Subcutaneous adipose tissue (tissue), 4 donors: ENCODE results near the gene MOB3A. TPM values are rescaled to one million over a fixed set of nuclear protein-coding genes. Genes with fewer than 3 reads are reported as not detected.

Experiments
- total RNA-seq, 4 donors: library from RNA; depleted of rRNA; stranded (reverse); fragments of >200 nt; gene quantifications; one replicate each; pipeline ENCODE4 v1.1.0, GENCODE V29; 2016
- TF ChIP-seq, protein P1 (sequence below): fragments of 450-650 bp; IDR thresholded peaks from one replicate; pipeline ENCODE4 v1.5.1; 2016; ENCODE audit warnings: low read depth, mild to moderate bottlenecking, control low read depth, antibody characterized with exemption, moderate library complexity

MOB3A gene
- total RNA-seq, 4 donors from 2014 or later = 27.9 to 53.3 (median 46.5) TPM

DNA sequence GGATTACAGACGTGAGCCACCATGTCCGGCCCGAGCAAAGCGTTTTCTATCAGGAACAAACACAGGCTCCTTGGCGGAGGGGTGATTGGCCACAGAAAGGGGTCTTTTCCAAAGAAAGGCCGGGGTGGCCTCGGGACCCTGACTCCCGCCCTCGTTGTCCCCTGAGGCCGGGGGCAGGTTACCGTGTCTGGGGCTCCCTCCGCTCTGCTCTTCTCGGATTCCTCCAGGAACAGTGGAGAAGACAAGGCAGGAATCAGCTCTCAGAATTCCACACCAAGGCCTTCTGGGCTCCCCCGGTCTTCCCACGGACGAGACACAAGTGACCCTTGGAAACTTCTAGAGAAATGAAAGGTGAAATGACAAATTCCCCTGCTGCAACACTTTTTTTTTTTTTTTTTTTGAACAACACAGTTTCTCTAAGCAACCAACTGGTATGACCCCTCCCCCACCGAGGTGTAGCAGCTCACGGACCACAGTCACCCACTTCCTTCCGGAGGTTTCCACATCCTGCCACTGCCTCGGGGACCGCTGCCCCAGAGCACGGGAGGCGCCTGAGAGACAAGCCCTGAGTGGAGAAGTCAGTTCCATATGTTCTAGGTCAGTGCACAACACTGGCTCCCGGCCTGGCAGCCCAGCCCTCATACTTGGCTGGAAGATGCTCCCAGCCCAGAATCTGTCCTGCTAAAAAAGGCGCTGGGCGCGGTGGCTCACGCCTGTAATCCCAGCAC, 11.0 kb downstream of the MOB3A start:
- TF ChIP-seq, protein P1, sequence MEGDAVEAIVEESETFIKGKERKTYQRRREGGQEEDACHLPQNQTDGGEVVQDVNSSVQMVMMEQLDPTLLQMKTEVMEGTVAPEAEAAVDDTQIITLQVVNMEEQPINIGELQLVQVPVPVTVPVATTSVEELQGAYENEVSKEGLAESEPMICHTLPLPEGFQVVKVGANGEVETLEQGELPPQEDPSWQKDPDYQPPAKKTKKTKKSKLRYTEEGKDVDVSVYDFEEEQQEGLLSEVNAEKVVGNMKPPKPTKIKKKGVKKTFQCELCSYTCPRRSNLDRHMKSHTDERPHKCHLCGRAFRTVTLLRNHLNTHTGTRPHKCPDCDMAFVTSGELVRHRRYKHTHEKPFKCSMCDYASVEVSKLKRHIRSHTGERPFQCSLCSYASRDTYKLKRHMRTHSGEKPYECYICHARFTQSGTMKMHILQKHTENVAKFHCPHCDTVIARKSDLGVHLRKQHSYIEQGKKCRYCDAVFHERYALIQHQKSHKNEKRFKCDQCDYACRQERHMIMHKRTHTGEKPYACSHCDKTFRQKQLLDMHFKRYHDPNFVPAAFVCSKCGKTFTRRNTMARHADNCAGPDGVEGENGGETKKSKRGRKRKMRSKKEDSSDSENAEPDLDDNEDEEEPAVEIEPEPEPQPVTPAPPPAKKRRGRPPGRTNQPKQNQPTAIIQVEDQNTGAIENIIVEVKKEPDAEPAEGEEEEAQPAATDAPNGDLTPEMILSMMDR = no peak

DNA sequence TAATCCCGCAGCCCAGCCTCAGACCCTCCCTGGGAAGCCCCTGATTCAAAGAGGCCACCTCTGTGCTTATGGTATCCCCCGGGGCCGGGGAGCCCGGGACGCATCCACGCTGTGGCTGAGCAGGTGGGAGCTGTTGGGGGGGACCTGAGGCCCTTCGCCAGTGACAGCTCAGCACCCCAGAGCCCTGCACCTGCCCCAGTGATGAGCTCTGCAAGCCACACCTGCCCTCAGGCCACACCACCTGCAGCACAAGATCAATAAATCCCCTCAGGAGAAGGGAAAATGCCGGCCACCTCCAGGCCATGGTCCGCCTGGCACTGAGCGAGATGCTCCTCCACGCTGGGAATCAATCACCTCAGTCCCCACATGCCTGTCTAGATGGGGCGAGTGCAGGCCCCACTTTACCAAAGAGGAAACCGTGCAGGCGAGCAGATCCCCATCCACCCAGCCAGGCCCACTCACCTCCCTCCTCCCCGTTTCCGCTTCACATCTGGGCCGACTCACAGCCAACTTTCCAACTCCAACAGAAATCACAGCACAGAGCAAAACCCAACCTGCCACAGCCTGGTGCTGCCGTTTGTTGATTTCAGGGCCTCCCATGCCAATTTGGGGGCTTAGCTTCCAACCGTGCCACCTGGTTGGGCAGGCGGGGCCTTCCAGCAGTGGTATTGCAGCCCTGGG, 12.8 kb downstream of the MOB3A start:
- TF ChIP-seq, protein P1 = no peak

DNA sequence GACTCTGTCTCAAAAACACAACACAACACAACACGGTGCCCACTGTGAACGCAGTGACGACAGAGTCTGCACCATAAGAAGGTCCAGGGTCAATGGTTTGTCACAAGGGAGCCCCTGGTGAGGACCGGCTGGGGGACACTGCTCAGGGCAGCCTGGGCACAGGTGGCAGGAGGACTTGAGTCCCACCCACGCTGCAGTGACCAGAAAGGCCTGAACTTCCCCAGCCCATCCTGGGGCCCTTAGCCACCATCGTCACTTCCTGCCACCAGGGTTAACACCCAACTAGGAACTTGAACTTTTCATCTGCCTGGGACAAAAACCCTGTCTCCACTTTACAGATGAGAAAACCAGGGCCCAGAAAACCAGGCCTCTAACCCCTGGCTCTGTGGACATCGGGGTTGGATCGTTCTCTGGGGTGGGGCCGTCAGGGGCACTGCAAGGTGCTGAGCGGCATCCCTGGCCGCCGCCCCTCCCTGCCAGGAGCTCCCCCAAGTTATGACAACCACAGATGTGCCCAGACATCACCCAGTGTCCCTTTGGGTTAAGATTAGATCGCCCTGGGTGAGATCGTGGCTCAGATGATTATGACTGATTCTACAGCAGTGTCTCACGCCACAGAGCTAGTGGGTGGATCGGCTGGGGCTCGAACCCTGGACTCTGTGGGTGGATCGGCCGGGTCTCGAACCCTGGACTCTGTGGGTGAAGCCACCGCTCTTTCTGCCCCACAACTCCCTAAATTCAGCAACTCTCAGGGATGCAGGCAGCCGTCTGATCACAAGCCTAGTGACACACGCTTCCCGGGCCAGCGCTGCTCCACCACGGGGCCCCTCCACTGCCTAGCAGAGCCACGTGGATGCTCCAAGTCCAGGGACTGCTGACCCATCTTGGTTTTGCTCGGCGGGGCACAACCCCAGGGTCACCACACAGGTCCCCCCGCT, 14.0 kb downstream of the MOB3A start:
- TF ChIP-seq, protein P1 = no peak

DNA sequence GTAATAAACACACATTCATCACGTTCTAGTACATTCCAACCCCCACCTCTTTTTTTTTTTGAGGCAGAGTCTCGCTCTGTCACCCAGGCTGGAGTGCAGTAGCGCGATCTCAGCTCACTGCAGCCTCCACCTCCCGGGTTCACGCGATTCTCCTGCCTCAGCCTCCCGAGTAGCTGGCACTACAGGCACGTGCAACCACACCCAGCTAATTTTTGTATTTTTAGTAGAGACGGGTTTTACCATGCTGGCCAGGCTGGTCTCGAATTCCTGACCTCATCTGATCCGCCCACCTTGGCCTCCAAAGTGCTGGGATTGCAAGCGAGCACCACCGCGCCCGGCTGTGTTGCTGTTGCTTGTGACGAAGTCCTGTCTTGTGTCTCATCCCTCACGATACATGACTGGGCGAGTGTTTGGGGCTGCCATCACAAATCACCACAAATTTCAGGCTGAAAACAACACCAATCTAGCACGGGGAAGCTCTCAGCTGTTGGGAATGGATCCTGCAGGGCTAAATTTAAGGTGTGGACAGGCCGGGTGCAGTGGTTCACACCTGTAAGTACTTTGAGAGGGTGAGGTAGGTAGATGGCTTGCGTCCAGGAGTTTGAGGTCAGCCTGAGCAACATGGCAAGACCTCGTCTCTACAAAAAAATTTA, 15.7 kb downstream of the MOB3A start:
- TF ChIP-seq, protein P1 = no peak

DNA sequence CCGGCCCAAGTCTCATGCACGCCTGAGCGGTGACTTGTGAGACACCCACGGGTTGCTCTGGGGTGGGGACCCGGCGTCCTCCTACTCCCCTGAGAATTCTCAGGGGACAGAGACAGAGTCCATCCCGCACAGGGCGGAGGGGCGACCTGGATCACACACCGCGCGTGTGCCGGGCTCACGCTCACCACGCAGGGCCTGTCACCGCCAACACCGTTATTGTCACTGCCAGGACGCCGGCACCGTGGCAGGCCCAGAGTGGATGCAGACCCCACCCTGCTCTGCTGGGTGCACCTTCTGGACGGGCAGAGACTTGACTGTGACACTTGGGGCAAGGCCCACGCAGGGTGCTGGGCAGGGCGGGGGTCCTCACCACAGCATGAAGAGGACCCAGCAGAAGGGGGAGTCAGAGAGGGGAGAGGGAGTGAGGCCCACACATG, 16.2 kb downstream of the MOB3A start:
- TF ChIP-seq, protein P1 = no peak

DNA sequence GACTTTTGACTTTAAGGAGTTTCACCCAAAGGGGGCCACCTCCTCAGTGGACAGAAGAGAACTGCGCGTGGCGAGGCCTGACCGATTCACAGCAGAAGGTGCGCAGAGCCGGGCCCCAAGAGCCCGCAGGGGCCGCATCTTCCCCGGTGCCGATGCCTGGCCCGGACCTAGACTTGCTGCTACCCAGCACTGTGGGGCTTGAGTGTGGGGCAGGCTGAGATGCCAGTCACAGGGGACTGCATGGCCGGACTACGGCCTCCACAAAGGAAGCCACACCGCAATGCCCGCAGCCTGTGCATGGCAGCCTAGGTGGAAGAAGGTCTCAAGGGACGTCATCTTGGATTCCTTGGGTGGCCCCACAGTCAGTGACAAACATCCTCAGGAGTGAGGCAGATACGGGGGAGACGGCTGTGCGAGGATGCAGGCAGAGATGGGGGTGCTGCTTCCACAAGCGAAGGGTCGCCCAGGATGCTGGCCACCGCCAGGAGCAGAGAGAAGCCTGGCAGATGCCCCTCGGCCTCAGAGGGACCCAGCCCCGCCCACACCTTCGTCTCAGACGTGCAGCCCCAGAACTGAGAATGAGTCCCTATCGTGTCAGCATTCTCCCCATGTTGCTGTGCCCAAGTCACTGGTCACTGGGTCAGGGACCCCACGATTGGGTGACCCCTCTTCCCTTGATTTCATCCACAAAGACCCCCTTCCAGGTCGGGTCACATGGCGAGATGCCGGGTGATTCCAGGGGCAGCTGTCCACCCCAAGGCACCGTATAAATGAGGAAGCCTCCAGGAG, 16.9 kb downstream of the MOB3A start:
- TF ChIP-seq, protein P1 = no peak
